ENCODE data around the gene GFI1.

DNA sequence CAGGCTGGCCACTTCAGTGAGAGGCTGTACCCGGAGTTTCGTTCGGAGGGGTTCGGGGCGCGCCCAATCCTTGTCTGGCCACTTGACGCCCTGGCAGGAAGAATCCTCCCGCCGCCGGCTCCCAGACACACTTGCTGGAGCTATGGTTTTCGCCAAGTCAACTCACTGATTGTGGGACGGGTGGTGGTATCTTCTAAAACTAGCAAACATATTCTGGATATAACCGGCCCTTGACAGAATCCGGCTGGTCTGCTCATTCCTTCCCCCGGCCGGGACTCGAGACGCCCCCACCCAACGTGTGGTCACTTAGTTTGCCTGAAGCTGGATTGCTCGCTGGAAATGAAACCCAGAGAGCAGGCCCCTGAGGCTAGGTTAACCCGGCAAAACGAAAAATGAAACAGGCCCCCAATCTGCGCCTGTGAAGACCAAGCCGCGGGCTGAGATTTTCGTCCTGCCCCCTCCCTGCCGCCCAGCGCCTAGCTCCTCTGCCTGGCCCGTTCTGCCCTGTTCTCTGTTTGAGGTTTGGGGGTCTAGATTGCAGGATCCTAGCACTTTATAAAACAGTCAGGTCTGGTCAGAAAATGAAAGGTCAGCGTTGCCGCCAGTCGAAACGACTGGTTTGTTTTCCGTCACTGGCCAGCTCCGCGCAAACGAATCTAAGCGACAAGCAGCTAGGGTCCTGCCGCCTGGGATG is 4.6 kb downstream of the GFI1 start:
- TF ChIP-seq POLR2A (IDR thresholded peaks at IDR 0.05): no peak
- TF ChIP-seq, protein P1, sequence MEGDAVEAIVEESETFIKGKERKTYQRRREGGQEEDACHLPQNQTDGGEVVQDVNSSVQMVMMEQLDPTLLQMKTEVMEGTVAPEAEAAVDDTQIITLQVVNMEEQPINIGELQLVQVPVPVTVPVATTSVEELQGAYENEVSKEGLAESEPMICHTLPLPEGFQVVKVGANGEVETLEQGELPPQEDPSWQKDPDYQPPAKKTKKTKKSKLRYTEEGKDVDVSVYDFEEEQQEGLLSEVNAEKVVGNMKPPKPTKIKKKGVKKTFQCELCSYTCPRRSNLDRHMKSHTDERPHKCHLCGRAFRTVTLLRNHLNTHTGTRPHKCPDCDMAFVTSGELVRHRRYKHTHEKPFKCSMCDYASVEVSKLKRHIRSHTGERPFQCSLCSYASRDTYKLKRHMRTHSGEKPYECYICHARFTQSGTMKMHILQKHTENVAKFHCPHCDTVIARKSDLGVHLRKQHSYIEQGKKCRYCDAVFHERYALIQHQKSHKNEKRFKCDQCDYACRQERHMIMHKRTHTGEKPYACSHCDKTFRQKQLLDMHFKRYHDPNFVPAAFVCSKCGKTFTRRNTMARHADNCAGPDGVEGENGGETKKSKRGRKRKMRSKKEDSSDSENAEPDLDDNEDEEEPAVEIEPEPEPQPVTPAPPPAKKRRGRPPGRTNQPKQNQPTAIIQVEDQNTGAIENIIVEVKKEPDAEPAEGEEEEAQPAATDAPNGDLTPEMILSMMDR (IDR thresholded peaks at IDR 0.05): no peak

Data from adrenal gland (tissue), 5 donors.